HG03103 (cell line): Measurements from ENCODE around the gene NANOGP8.
"Not testable (repeated sequence)": the region's sequence is repeated elsewhere in the genome, so short reads cannot be mapped to it uniquely, and the experiment has no call there.

Experiments
- ATAC-seq: cut with Tn5 transposase; IDR thresholded peaks from one replicate; pipeline ENCODE4 v1.9.1; 2021; ENCODE audit warnings: low read depth; ENCODE audit not compliant: unreplicated experiment

The NANOGP8 gene, protein sequence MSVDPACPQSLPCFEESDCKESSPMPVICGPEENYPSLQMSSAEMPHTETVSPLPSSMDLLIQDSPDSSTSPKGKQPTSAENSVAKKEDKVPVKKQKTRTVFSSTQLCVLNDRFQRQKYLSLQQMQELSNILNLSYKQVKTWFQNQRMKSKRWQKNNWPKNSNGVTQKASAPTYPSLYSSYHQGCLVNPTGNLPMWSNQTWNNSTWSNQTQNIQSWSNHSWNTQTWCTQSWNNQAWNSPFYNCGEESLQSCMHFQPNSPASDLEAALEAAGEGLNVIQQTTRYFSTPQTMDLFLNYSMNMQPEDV

DNA sequence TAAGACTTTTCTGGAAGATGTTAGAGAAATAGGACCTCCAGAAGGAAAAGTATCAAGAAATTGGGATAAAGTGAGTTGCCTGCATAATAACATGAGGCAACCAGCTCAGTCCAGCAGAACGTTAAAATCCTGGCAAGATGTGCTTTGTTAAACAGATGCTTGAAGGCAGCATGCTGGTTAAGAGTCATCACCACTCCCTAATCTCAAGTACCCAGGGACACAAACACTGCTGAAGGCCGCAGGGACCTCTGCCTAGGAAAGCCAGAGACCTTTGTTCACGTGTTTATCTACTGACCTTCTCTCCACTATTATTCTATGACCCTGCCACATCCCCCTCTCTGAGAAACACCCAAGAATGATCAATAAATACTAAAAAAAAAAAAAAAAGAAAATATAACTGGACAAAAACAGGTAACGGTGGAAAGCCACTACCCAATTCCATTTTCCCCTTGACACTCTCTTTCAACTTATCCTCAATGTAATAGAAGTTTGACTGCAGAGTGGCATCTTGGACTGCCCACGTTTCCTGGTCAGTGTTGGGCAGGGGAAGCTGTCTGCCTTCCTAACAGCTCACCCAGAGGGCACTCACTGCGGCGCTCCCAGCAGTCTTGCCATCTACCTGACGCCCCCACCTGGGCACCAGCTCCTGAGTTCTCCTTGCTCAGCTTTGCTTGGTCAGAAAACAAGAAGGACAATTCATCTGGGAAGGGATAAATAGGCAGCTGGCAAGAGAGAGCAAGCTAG is at the start of gene NANOGP8:
Gene NANOGP8, minus strand, starts transcription at position 120 of the 744 bp plus-strand sequence. CDS start 185 bp downstream, outside the sequence.
- not testable (repeated sequence) for ATAC-seq

DNA sequence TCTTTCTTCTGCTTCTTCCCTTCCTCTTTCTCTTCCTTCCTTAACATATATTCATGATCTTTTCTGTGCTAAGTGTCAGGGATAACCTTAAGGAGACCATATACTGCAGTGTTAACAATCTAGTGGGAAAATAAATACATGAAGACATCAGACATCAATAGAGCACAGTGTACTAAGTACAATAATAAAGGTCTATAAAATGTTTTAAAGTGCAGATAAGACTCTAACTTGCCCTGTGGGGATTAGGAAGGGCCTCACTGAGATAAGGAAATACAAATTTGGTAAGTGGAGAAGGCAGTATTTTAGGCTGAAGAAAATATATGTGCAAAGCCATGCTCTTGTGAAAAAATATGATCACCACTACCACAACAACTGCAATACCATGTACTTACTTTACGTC is 49.2 kb upstream of the NANOGP8 start:
- ATAC-seq: no peak

DNA sequence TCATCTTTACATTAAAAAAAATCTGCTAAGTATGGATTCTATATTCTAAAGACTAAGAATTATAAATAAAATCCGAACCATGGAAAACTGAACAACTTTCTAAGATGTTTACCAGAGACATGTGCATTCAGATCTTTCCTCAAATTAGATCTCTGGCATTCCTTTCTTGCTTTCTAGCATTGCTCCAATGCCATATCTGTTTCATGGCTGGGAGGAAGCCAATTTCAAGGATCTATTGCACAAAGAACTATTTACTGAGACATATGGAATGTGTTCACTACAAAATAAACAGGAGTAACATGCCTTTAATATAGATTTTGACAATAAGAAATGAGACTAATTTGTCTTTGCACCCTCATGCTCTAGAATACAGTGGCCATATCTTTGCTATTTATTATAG is 45.1 kb upstream of the NANOGP8 start:
- no peak for ATAC-seq

DNA sequence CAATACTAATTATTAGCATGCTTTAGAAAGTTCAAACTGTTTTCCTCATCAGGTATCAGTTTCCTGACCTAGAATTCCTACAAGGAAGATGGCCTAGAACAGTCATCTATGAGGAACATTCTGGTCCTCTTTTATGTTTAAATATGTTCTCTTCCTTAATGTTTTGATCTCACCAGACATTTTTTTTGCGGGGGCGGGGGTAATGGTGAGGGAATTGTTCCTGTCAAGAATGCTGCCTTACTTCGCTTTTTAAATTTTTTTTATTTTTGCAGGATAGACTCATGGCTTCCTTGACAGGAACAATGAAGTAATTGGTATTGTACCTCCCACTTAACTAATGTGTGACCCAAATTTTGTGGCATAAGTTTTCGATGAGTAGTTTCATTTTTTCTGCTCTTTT is 44.3 kb upstream of the NANOGP8 start:
- no peak for ATAC-seq

DNA sequence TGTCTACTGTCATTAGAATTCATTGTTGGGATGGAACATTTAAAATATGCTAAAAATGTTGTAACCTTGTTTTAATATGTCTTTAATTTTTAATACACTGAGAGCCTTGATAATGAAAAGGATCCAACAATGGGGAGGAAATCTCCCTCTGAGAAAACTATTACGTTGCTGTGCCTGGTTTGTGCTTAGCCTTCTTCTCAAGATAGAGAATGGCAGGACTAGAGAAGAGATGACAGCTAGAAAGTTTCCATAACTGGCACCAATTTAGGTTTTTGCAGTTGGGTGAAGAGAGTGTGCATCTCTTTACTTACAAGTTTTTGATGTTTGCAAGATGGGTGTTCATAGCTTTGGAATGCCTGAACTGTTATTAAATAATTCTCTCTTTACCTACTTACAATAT is 42.6 kb upstream of the NANOGP8 start:
- no peak for ATAC-seq

DNA sequence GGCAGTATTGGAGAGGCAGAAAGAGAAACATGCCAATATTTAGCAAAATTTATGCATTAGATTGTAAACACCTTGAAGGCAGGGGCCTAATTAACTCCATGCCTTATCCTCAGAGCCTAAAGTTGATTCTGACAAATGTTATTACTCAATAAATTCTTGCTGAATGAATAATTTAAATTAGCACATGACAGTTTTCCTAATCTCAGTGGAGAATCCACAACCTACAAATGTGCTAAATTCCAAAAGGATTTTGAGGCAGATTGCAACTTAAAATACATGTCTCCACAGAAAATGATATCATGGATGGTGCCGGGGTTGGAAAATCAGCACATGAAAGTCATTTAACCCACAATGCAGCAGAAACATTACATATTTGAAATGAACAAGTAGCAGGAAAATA is 41.1 kb upstream of the NANOGP8 start:
- no peak for ATAC-seq

DNA sequence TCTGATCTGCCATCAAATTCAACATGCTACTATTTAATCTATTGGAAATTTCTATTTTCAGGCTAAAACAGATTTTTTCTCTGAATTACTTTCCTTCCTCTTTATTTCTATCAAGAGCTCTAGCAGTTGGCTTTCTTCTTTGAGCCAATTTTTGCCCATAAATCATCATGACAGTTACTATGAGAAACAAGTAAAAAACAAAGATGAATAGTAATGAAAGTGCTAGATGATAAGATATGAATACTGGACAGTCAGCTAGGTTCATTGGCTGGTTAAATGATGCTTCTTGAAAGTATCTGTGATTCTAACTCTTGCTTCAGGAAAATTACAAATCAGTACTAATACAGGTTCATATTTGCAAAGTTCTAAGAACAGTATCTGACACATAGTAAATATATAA is 38.6 kb upstream of the NANOGP8 start:
- no peak for ATAC-seq

DNA sequence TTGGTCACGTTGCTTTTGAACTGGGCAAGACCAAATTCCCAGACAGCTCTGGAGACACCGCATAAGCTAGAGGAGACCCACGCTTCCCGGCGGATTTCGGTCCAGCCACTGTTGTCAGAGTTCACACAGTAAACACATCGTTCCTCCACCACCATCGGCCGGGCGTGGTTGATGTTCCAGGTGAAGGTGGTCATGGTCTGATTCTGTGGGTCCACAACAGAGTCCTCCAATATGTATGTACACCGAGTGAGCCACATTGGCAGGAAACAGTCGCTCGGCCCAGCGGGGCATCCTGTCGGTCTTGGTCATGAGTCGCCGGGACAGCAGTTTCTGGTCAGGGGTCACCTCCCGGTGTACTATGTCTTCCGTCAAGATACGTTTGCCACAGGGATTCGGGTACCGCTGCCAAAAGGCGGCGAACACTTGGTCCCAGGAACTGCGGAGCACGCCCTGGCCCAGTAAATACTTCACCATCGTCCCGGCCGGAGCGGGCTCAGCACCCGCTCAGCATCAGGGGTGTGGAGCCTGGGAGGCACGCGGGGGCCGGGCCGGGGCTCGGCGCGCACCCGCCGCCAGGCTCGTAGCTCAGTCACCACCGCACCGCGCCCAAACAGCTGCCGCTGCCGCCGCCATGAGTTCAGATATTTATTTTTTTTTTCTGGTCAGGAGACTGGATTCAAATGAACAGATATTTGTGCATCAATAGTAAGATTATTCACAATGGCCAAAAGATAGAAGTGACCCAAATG is 36.7 kb upstream of the NANOGP8 start:
- no peak for ATAC-seq

DNA sequence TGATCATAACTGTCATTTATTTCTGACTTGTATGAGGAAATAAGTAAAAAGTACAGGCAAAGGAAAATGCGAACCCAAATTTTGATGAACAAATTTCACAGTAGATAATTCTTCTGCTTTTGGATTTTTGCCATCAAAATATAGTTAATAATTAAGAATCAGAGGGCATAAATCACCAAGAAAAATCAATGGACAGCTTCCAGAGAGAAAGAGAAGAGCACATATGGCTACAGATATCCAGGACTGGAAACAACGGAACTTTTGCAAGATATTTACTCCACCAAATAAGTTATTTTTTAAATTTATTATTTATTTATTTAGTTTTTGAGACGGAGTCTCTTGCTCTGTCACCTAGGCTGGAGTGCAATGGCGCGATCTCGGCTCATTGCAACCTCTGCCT is 35.1 kb upstream of the NANOGP8 start:
- no peak for ATAC-seq

DNA sequence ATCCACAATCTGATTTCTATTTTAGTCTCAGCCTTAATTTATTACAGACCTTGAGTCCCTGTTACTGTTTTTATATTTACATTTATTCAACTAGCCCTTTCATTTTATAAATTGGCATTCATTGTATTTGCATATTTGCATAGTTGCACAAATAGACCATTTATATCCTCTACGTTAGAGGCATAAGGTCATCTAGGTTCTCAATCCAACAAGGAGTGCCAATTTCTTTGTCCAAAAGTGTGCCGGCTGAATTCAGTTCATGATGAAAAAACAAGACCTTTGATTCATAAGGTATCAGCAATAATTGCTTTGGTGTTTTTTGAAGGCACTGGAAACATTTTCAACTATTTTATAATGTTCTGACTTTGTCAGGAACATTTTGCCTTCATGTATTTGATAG is 33.9 kb upstream of the NANOGP8 start:
- no peak for ATAC-seq

DNA sequence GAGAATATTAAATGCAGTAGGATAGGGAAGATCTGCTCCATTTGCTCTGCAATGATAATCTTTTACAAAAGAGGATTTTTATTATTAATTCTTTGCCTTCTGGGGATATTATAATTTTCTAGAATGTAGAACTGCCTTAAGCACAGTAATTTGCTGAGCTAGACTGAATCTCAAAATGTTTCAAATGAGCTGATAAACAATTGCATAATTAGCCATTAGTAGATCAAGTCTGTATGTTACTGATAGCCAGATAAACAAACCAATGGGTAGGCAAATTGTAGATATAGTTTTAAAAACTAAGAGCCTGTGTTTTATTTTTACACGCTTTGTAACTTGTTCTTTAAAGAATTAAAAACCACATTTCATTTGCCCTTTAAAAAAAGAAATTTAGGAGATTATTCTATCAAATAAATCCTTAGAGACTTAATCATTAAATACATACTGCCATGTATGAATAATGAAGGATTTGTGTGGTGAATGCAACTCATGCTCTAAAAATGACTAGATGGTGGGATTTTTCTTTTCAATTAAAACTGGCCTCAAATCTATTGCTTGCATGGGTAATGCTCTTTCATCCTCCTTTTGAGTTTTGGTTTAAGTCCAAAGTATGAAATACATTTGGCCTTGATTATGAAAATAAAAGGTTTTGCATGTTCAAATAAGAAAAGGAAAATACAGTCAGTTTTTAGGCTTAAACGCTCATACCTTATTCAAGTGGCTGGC is 32.6 kb upstream of the NANOGP8 start:
- no peak for ATAC-seq

DNA sequence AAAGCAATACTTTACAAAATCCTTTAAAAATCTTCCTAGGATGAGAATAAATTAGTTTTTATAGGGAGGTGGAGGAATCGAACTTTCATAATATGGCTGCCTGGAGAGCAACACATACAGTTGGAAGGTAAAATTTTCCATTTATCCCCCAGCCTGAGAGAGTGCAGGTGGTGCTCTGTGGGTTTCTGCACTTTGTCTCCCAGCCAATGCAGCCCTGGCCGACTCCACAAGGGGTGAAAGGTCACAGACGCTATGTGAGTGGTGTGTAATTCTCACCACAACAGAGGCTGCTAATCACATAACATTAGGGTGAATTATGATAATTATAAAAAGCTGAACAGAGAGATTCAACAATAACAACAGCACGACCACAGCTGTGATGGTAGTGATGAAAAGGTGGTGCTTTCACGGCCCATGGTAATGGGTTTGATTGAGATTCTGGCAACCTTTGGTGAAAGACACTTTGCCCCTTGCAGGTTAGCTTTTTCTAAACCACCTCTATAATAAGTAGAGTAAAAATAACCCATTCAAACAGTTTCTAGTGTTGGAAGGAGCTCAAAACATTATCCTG is 30.1 kb upstream of the NANOGP8 start:
- ATAC-seq: no peak

DNA sequence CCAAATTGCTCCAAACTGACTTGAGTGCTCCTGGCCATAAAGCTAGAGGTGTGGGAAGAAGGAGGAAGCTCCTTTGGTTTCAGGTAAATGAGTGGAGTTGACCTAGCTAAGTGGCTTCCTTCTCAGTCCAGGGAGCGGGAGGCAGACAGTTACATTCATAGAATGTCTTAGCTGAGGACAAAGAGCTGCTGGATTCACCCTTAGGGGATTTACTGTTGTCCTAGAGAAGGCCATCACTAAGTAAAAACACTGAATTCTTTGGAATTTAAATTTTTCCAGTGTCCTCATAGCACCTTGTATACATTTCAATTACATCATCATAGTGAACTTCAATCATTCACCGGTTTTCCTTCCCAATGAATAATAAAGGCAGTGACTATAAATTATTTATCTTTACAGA is 27.3 kb upstream of the NANOGP8 start:
- no peak for ATAC-seq

DNA sequence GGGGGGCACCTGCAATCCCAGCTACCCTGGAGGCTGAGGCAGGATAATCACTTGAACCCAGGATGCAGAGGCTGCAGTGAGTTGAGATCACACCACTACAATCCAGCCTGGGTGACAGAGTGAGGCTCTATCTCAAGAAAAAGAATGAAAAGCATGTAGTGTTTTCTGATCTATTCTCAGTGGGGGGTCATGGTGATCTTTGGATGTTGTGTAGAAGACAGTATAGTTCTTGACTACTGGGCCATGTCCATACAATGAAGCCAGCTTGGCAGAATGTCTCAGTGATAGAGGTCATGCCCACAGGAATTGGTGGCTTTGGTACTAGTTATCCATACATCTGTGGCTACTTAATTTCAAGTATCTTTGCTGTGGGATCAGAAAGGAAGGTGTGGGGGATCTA is 26.8 kb upstream of the NANOGP8 start:
- ATAC-seq: no peak

DNA sequence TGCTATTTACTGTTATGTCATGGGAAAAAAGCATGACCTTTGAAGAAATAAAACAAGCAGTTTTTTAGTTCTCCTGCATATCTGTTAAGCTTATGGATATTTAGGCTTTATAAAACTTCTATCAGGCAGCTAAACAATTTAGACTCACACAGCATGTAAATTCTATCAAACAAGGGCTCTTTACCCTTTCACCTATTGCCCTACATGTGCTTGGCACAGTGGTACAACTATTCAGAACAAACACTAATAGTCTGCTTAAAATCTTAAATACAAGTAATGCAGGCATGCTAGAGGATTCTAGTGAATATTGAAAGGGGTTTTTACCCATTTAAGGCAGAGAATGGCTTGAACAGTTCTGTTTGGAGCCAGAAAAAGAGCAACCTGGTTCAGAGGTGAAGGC is 23.4 kb upstream of the NANOGP8 start:
- ATAC-seq: no peak

DNA sequence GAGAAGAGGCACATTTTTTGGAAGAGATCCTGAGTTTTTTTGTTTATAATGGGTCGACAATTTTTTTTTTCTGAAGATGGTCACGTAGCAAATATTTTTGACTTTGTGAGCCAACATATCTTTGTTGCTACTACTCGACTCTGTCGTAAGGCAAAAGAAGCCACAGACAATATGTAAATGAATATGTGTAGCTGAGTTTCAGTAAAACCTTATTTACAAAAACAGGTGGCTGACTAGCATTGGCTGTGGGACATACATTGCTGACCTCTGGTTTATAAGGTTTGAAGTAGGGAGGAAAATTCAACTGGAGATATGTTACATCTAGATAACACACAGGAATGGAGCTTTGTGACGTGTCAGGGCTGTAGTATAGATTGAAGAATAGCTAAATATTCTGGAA is 22.5 kb upstream of the NANOGP8 start:
- no peak for ATAC-seq

DNA sequence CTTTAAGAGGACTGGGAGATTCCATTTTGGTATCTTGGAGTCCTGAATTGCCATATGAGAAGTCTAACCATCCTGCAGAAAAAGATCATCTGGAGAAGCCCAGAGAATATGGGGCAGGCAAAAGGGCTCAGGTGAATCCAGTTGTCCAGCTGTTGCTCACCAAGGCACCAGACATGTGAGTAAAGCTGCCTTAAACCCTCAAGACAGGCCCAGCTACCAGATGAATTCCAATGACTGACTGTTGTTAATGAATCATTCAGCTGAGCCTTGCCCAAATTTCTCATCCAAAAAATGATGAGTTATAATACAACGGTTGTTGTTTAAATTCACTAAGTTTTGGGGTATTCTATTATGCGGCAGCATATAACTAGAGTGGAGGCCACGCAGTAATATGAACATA is 22.0 kb upstream of the NANOGP8 start:
- ATAC-seq: no peak

DNA sequence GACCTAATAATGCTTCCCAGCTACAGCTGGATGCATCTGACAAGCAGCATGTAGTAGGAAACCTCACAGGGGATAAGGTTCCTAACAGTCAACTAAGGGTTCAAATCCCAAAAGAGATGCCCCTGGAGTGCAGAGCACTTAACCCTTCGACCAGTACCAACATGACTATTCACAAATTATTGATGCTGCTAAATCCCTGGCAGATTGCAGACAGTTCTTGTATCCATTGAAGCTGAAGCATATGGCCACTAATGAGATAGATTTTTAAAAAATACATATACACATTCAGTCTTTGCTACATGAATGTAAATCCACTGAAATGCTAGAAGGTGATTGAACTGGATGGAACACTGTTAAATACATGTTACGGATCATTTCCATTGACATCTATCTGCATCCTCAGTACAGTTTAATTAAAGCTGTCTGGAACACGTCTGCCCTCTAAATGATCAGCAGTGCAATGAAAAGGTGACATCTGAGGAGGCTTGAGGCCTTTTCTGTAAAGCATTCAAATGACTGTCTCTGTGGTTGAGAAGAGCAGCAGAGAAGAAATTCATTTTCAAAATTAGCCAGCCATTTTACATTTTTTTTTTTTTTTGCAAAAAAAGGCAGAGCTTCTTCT is 19.5 kb upstream of the NANOGP8 start:
- no peak for ATAC-seq

DNA sequence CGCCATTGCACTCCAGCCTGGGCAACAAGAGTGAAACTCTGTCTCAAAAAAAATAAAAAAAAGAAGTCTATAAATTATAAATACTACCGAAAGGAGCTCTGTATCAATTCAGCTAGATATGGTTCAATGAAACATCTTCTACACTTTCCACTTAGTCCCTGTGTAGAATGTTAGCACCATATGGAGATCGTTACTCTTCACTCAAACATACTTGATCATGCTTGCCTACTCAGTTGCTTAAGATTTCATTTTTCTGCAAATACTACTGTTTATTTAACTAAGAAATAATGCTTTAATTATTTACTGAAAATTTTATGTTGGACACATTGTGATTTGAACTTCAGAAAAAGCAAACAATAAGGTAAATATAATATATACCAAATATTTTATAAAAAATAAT is 17.1 kb upstream of the NANOGP8 start:
- no peak for ATAC-seq

DNA sequence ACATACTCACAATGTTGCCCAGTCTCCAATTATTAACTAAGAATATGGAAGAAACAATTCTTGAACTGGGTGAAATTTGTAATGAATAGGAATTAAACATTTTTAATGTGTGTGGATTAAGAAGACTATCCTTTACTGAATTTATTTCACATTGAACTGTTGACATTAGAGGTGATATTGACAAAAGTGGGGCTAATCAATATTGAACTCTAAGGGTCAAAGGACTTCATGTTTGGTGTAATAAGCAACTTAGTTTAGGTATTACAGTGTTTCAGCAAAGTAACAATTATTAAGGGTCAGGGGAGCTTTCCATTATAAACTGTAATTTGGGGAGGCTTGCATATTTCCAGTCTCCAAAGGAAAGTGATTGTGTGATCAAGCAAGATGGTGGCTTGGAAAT is 16.2 kb upstream of the NANOGP8 start:
- ATAC-seq: no peak
